ENCODE data around the gene TMEM135. TPM values are rescaled to one million over a fixed set of nuclear protein-coding genes. Genes with fewer than 3 reads are reported as not detected.
A peak's percentile ranks its signal among the peaks of the same experiment; 100 is the strongest.

TMEM135 gene
- total and polyA plus RNA-seq, 4 donors, result 14.7 to 38.8 (median 20.7) TPM

- Histone ChIP-seq H3K27me3 (ENCODE audit: control insufficient read depth, insufficient read depth, low read length) (no peaks in the 10 kb centered on the region), H3K27ac (ENCODE audit: low read depth, low read length) (no peak overlapping the region), H3K4me1 (ENCODE audit: control insufficient read depth, insufficient read depth, low read length) (peaks cover 10% of the 10 kb centered on the region), H3K4me3 (ENCODE audit: low read depth, low read length) (no peak overlapping the region), H3K36me3 (ENCODE audit: control insufficient read depth, insufficient read depth, low read length) (no peaks in the 10 kb centered on the region), H3K9me3 (ENCODE audit: control insufficient read depth, insufficient read depth, low read length) (no peaks in the 10 kb centered on the region)
- DNase-seq (ENCODE audit: low read depth in 4 of 6, low spot score in 6 of 6), result no peak
- WGBS (ENCODE audit: insufficient coverage), result no CpG with 5 or more reads among the region's 2 CpGs
Observed at GRCh38 chr11:87353771-87354345, 316.1 kb downstream of the TMEM135 start.

DNA sequence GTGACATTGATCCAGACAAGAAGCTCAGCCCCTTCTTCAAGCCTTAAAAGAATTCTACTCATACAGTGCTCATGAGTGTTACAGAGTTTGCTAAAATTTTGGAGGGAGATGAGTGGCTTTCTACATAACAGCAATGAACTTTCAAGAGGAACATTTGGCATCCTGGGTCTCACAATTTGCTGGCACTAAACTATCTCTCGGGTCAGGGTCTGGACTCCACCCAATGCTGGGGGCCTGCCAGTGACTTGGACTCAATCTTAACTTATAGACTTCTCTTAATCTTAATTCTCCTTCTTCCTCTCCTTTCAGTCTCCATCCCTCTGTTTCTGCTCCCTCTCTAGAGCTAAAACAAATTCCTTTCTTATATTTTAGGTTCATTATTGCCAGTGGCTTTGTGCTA, 317.9 kb downstream of the TMEM135 start:
- Histone ChIP-seq H3K27ac (ENCODE audit: low read depth, low read length) (no peak overlapping the region), H3K4me3 (ENCODE audit: low read depth, low read length) (no peak overlapping the region), H3K9me3 (ENCODE audit: control insufficient read depth, insufficient read depth, low read length) (no peaks in the 10 kb centered on the region), H3K36me3 (ENCODE audit: control insufficient read depth, insufficient read depth, low read length) (no peaks in the 10 kb centered on the region), H3K4me1 (ENCODE audit: control insufficient read depth, insufficient read depth, low read length) (peaks cover 10% of the 10 kb centered on the region), H3K27me3 (ENCODE audit: control insufficient read depth, insufficient read depth, low read length) (no peaks in the 10 kb centered on the region)
- no peak for DNase-seq (ENCODE audit: low read depth in 4 of 6, low spot score in 6 of 6)
- 67% methylated on average over 1 of the region's 1 CpG for WGBS (ENCODE audit: insufficient coverage)

GRCh38 chr11:87356428-87356827, 318.7 kb downstream of the TMEM135 start:
- 100% methylated on average over 1 of the region's 4 CpGs for WGBS (ENCODE audit: insufficient coverage)
- Histone ChIP-seq H3K27me3 (ENCODE audit: control insufficient read depth, insufficient read depth, low read length) (no peaks in the 10 kb centered on the region), H3K9me3 (ENCODE audit: control insufficient read depth, insufficient read depth, low read length) (no peaks in the 10 kb centered on the region), H3K36me3 (ENCODE audit: control insufficient read depth, insufficient read depth, low read length) (no peaks in the 10 kb centered on the region), H3K27ac (ENCODE audit: low read depth, low read length) (no peak overlapping the region), H3K4me1 (ENCODE audit: control insufficient read depth, insufficient read depth, low read length) (peaks cover 10% of the 10 kb centered on the region), H3K4me3 (ENCODE audit: low read depth, low read length) (no peak overlapping the region)
- DNase-seq (ENCODE audit: low read depth in 4 of 6, low spot score in 6 of 6), result no peak

GRCh38 chr11:87358461-87358860, 320.7 kb downstream of the TMEM135 start:
- H3K27ac ChIP-seq (ENCODE audit: low read depth, low read length), result no peak overlapping the region
- 84% methylated on average over 4 of the region's 5 CpGs for WGBS (ENCODE audit: insufficient coverage)
- no peaks in the 10 kb centered on the region for H3K9me3 ChIP-seq (ENCODE audit: control insufficient read depth, insufficient read depth, low read length)
- H3K4me3 ChIP-seq (ENCODE audit: low read depth, low read length), result no peak overlapping the region
- DNase-seq (ENCODE audit: low read depth in 4 of 6, low spot score in 6 of 6), result no peak
- H3K36me3 ChIP-seq (ENCODE audit: control insufficient read depth, insufficient read depth, low read length), result no peaks in the 10 kb centered on the region
- H3K27me3 ChIP-seq (ENCODE audit: control insufficient read depth, insufficient read depth, low read length), result no peaks in the 10 kb centered on the region
- H3K4me1 ChIP-seq (ENCODE audit: control insufficient read depth, insufficient read depth, low read length), result peaks cover under 1% of the 10 kb centered on the region

GRCh38 chr11:87359401-87359800, 321.7 kb downstream of the TMEM135 start:
- no peaks in the 10 kb centered on the region for H3K4me1 ChIP-seq (ENCODE audit: control insufficient read depth, insufficient read depth, low read length)
- H3K4me3 ChIP-seq (ENCODE audit: low read depth, low read length), result no peak overlapping the region
- H3K9me3 ChIP-seq (ENCODE audit: control insufficient read depth, insufficient read depth, low read length), result no peaks in the 10 kb centered on the region
- H3K36me3 ChIP-seq (ENCODE audit: control insufficient read depth, insufficient read depth, low read length), result no peaks in the 10 kb centered on the region
- H3K27ac ChIP-seq (ENCODE audit: low read depth, low read length), result no peak overlapping the region
- peak in 1 of 6 donors; percentile 10 for DNase-seq (ENCODE audit: low read depth in 4 of 6, low spot score in 6 of 6)
- no peaks in the 10 kb centered on the region for H3K27me3 ChIP-seq (ENCODE audit: control insufficient read depth, insufficient read depth, low read length)
- 78% methylated on average over 5 of the region's 6 CpGs for WGBS (ENCODE audit: insufficient coverage)

- Histone ChIP-seq H3K4me1 (ENCODE audit: control insufficient read depth, insufficient read depth, low read length) (no peaks in the 10 kb centered on the region), H3K36me3 (ENCODE audit: control insufficient read depth, insufficient read depth, low read length) (no peaks in the 10 kb centered on the region), H3K4me3 (ENCODE audit: low read depth, low read length) (no peak overlapping the region), H3K27me3 (ENCODE audit: control insufficient read depth, insufficient read depth, low read length) (no peaks in the 10 kb centered on the region), H3K9me3 (ENCODE audit: control insufficient read depth, insufficient read depth, low read length) (no peaks in the 10 kb centered on the region), H3K27ac (ENCODE audit: low read depth, low read length) (no peak overlapping the region)
- 84% methylated on average over 4 of the region's 5 CpGs for WGBS (ENCODE audit: insufficient coverage)
- no peak for DNase-seq (ENCODE audit: low read depth in 4 of 6, low spot score in 6 of 6)
Observed at GRCh38 chr11:87361891-87362290, 324.2 kb downstream of the TMEM135 start.

GRCh38 chr11:87366346-87366745, 328.6 kb downstream of the TMEM135 start:
- Histone ChIP-seq H3K9me3 (ENCODE audit: control insufficient read depth, insufficient read depth, low read length) (no peaks in the 10 kb centered on the region), H3K27ac (ENCODE audit: low read depth, low read length) (no peak overlapping the region), H3K27me3 (ENCODE audit: control insufficient read depth, insufficient read depth, low read length) (no peaks in the 10 kb centered on the region), H3K4me3 (ENCODE audit: low read depth, low read length) (no peak overlapping the region), H3K36me3 (ENCODE audit: control insufficient read depth, insufficient read depth, low read length) (no peaks in the 10 kb centered on the region), H3K4me1 (ENCODE audit: control insufficient read depth, insufficient read depth, low read length) (no peaks in the 10 kb centered on the region)
- DNase-seq (ENCODE audit: low read depth in 4 of 6, low spot score in 6 of 6), result peak in 1 of 6 donors; percentile 29

- H3K9me3 ChIP-seq (ENCODE audit: control insufficient read depth, insufficient read depth, low read length), result no peaks in the 10 kb centered on the region
- WGBS (ENCODE audit: insufficient coverage), result 100% methylated on average over 1 of the region's 2 CpGs
- no peak for DNase-seq (ENCODE audit: low read depth in 4 of 6, low spot score in 6 of 6)
- no peaks in the 10 kb centered on the region for H3K4me1 ChIP-seq (ENCODE audit: control insufficient read depth, insufficient read depth, low read length)
- no peaks in the 10 kb centered on the region for H3K27me3 ChIP-seq (ENCODE audit: control insufficient read depth, insufficient read depth, low read length)
- no peak overlapping the region for H3K4me3 ChIP-seq (ENCODE audit: low read depth, low read length)
- no peak overlapping the region for H3K27ac ChIP-seq (ENCODE audit: low read depth, low read length)
- H3K36me3 ChIP-seq (ENCODE audit: control insufficient read depth, insufficient read depth, low read length), result no peaks in the 10 kb centered on the region
Observed at GRCh38 chr11:87366763-87367405, 329.1 kb downstream of the TMEM135 start.

GRCh38 chr11:87368151-87368550, 330.4 kb downstream of the TMEM135 start:
- H3K27me3 ChIP-seq (ENCODE audit: control insufficient read depth, insufficient read depth, low read length), result no peaks in the 10 kb centered on the region

GRCh38 chr11:87368858-87369480, 331.2 kb downstream of the TMEM135 start:
- H3K36me3 ChIP-seq (ENCODE audit: control insufficient read depth, insufficient read depth, low read length), result no peaks in the 10 kb centered on the region
- no peaks in the 10 kb centered on the region for H3K27me3 ChIP-seq (ENCODE audit: control insufficient read depth, insufficient read depth, low read length)
- peak in 1 of 6 donors; percentile 74 for DNase-seq (ENCODE audit: low read depth in 4 of 6, low spot score in 6 of 6)
- WGBS (ENCODE audit: insufficient coverage), result 64% methylated on average over 4 of the region's 5 CpGs
- H3K27ac ChIP-seq (ENCODE audit: low read depth, low read length), result no peak overlapping the region
- H3K4me1 ChIP-seq (ENCODE audit: control insufficient read depth, insufficient read depth, low read length), result no peaks in the 10 kb centered on the region
- no peaks in the 10 kb centered on the region for H3K9me3 ChIP-seq (ENCODE audit: control insufficient read depth, insufficient read depth, low read length)
- H3K4me3 ChIP-seq (ENCODE audit: low read depth, low read length), result no peak overlapping the region

More at GRCh38 chr11:87368151-87368550, 330.4 kb downstream of the TMEM135 start:
- no CpG with 5 or more reads among the region's 1 CpG for WGBS (ENCODE audit: insufficient coverage)
- H3K4me3 ChIP-seq (ENCODE audit: low read depth, low read length), result no peak overlapping the region
- H3K4me1 ChIP-seq (ENCODE audit: control insufficient read depth, insufficient read depth, low read length), result no peaks in the 10 kb centered on the region
- H3K9me3 ChIP-seq (ENCODE audit: control insufficient read depth, insufficient read depth, low read length), result no peaks in the 10 kb centered on the region
- no peaks in the 10 kb centered on the region for H3K36me3 ChIP-seq (ENCODE audit: control insufficient read depth, insufficient read depth, low read length)
- H3K27ac ChIP-seq (ENCODE audit: low read depth, low read length), result no peak overlapping the region
- no peak for DNase-seq (ENCODE audit: low read depth in 4 of 6, low spot score in 6 of 6)

All from spinal cord (tissue), 10 donors.